Measurements from ENCODE around the gene CDKAL1. TPM values are rescaled to one million over a fixed set of nuclear protein-coding genes. Genes with fewer than 3 reads are reported as not detected.

Gene CDKAL1
- total and polyA plus RNA-seq, 2 donors (not counting 3 experiments of a cell fraction or from before 2014, with no cell fraction given): 6.1 to 20.5 TPM

DNA sequence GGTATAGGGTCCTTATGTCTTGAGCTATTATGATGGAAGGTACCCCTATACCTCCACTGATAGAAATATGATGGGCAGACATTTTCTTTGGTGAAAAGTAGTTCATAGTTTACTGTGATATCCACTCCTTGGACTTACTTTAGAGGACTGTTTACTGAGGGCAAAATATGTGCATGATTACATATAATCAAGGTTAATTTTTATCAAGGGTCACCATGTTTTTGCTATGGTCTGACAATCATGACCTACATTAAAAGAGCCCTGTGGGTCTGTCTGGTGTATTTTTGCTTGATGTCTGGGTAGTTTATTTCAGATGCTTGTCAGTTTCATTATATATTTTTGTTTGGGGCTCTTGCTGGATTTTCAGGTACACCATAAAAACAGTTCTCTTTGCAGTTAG, 40.1 kb downstream of the CDKAL1 start:
- intact Hi-C loops (cut with micrococcal nuclease): no loop called here
- BruUV-seq (replicated peaks): no TSS peak

More for the DNA sequence above, 40.1 kb downstream of the CDKAL1 start:
- peaks cover 6% of the 10 kb centered on the region for H3K4me1 ChIP-seq (ENCODE audit: control insufficient read depth, extremely low read depth, insufficient read depth, low read length)
- no peak overlapping the region for H2AFZ ChIP-seq (ENCODE audit: low read depth, low read length)
- no peaks in the 10 kb centered on the region for H3K9me3 ChIP-seq (replicated peaks; ENCODE audit: control insufficient read depth, insufficient read depth, low read length)
- DNase-seq (ENCODE audit: low read depth, low spot score) (no peak), FAIRE-seq (no peak)
- dilution Hi-C loops (cut with MboI; ENCODE audit: extremely low pct_ligation_motif_present, low sequenced_read_pairs): no loop called here
- H3K4me3 ChIP-seq (replicated peaks in 1 of 3; ENCODE audit: insufficient read depth in 1 of 3, low read depth in 1 of 3, low read length in 3 of 3): no peak overlapping the region
- H3K36me3 ChIP-seq (ENCODE audit: control insufficient read depth in 2 of 2, extremely low read depth in 1 of 2, insufficient read depth in 2 of 2, low read length in 2 of 2): no peaks in the 10 kb centered on the region
- H3K27ac ChIP-seq (ENCODE audit: insufficient read depth, low read depth, low read length): no peak overlapping the region
- ChIA-PET CTCF (interaction anchor here (0.8 to 2.0 kb wide), 5 partner anchors 10 to 1014 kb away, joined by 3 to 10 read pairs (median 4); no protein-coding TSS in a partner anchor), POLR2A (no interaction called here)
- no peak overlapping the region for H3K9ac ChIP-seq (replicated peaks; ENCODE audit: extremely low read depth, insufficient read depth, low read length)
- H3K79me2 ChIP-seq (ENCODE audit: control insufficient read depth, insufficient read depth, low read length): peaks cover 1% of the 10 kb centered on the region
- no peaks in the 10 kb centered on the region for H3K27me3 ChIP-seq (ENCODE audit: control insufficient read depth in 2 of 2, insufficient read depth in 2 of 2, low read length in 2 of 2)
- no peak overlapping the region for H3K4me2 ChIP-seq (ENCODE audit: insufficient read depth, low read length)
- H4K20me1 ChIP-seq (replicated peaks; ENCODE audit: control insufficient read depth, extremely low read depth, insufficient read depth, low read length): no peaks in the 10 kb centered on the region
- no peak for TF ChIP-seq MYC (IDR thresholded peaks at IDR 0.05; ENCODE audit: low read depth, low read length)
- no peak for TF ChIP-seq POLR2A (IDR thresholded peaks at IDR 0.05; ENCODE audit: low read depth, low read length)
- TF ChIP-seq JUN (IDR thresholded peaks at IDR 0.05; ENCODE audit: borderline replicate concordance, insufficient read depth, insufficient read length, low read depth): no peak
- no peak for TF ChIP-seq GATA2 (IDR thresholded peaks at IDR 0.05; ENCODE audit: insufficient read depth, insufficient read length, low read depth, low read length)
- TF ChIP-seq POLR2AphosphoS5 (IDR thresholded peaks at IDR 0.05; ENCODE audit: insufficient read depth, low read depth, low read length): no peak
- TF ChIP-seq, protein P1, sequence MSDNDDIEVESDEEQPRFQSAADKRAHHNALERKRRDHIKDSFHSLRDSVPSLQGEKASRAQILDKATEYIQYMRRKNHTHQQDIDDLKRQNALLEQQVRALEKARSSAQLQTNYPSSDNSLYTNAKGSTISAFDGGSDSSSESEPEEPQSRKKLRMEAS (IDR thresholded peaks at IDR 0.05; ENCODE audit: insufficient read depth, insufficient read length): no peak
- no peak for TF ChIP-seq FOS (IDR thresholded peaks at IDR 0.05; ENCODE audit: borderline replicate concordance, insufficient read depth, low read length)
- TF ChIP-seq, protein P2, sequence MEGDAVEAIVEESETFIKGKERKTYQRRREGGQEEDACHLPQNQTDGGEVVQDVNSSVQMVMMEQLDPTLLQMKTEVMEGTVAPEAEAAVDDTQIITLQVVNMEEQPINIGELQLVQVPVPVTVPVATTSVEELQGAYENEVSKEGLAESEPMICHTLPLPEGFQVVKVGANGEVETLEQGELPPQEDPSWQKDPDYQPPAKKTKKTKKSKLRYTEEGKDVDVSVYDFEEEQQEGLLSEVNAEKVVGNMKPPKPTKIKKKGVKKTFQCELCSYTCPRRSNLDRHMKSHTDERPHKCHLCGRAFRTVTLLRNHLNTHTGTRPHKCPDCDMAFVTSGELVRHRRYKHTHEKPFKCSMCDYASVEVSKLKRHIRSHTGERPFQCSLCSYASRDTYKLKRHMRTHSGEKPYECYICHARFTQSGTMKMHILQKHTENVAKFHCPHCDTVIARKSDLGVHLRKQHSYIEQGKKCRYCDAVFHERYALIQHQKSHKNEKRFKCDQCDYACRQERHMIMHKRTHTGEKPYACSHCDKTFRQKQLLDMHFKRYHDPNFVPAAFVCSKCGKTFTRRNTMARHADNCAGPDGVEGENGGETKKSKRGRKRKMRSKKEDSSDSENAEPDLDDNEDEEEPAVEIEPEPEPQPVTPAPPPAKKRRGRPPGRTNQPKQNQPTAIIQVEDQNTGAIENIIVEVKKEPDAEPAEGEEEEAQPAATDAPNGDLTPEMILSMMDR (IDR thresholded peaks at IDR 0.05; ENCODE audit: extremely low read depth in 1 of 2, insufficient read depth in 1 of 2, low read depth in 1 of 2, low read length in 2 of 2): no peak
- TF ChIP-seq EZH2 (IDR thresholded peaks at IDR 0.05; ENCODE audit: borderline replicate concordance, low read depth, low read length, severe bottlenecking): no peak
- no peaks in the 10 kb centered on the region for H3K9me1 ChIP-seq (replicated peaks; ENCODE audit: control insufficient read depth, extremely low read depth, insufficient read depth, low read length)
